Transverse colon (tissue), 4 donors: ENCODE measurements around the gene PRPSAP2.

Experiments
- EP300 ChIP-seq: sonication (generic); formaldehyde crosslinking; IDR thresholded peaks from one replicate; pipeline ENCODE4 v1.6.1; 2017; ENCODE audit warnings: antibody characterized with exemption, low read depth
- POLR2A ChIP-seq: fragments of 450-650 bp; IDR thresholded peaks from one replicate; pipeline ENCODE4 v1.6.1; 2016; ENCODE audit warnings: antibody characterized with exemption, mild to moderate bottlenecking, moderate library complexity
- POLR2AphosphoS5 ChIP-seq, 3 donors: sonication (generic); formaldehyde crosslinking; IDR thresholded peaks; one replicate each; pipeline ENCODE4 v1.6.1; 2016; ENCODE audit warnings: antibody characterized with exemption in 3 of 3
- TF ChIP-seq, protein P1 (sequence below), 5 experiments: fragments of 200-600 bp in 3 of 5; fragments of 450-650 bp in 2 of 5; sonication (generic) in 3 of 5; IDR thresholded peaks; 1 replicate in 2 of 5; 2 replicates in 3 of 5; pipeline ENCODE4 v1.5.1; 2016 to 2017; ENCODE audit warnings: antibody characterized with exemption in 5 of 5, inconsistent platforms in 3 of 5, mild to moderate bottlenecking in 2 of 5, moderate library complexity in 1 of 5

DNA sequence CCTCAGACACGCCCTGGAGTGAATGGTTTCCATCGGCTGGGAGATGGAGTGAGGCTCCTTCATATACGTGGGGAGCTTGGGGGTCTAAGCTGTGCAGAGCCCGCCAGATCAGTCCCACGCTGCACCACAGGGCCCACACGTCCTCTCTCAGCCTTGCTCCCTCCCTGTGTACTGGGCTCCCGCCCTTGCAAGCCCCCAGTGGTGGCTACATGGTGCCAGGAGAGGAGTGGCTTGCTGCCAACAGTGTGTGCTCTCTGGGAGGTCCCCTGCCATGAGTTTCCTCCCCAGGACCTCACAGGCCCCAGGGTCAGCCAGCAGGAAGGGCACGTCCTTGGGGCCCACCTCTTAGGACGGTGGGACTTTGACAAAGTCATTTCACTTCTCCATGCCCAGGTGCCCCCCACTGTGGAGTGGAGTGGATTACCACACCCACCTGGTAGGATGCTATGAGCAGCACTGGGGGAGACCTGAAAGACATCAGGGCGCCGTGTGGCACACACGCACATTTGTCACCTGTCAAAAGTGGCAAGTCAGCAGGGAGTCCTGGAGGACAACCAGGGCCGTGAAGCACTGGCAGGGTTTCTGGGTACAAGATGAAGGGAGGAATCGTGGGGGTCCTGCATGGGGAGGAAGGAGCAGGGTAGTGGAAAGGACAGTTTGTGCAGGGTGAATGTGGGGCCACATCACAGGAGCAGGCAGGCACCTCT, 107.8 kb downstream of the PRPSAP2 start:
- TF ChIP-seq, protein P1, sequence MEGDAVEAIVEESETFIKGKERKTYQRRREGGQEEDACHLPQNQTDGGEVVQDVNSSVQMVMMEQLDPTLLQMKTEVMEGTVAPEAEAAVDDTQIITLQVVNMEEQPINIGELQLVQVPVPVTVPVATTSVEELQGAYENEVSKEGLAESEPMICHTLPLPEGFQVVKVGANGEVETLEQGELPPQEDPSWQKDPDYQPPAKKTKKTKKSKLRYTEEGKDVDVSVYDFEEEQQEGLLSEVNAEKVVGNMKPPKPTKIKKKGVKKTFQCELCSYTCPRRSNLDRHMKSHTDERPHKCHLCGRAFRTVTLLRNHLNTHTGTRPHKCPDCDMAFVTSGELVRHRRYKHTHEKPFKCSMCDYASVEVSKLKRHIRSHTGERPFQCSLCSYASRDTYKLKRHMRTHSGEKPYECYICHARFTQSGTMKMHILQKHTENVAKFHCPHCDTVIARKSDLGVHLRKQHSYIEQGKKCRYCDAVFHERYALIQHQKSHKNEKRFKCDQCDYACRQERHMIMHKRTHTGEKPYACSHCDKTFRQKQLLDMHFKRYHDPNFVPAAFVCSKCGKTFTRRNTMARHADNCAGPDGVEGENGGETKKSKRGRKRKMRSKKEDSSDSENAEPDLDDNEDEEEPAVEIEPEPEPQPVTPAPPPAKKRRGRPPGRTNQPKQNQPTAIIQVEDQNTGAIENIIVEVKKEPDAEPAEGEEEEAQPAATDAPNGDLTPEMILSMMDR (IDR thresholded peaks at IDR 0.05): no peak
- no peak for TF ChIP-seq POLR2AphosphoS5 (IDR thresholded peaks at IDR 0.05)
- TF ChIP-seq POLR2A: no peak
- TF ChIP-seq EP300: no peak
